ENCODE measurements around the gene FAM240B. TPM values are rescaled to one million over a fixed set of nuclear protein-coding genes. Genes with fewer than 3 reads are reported as not detected.

FAM240B gene
- total and polyA plus RNA-seq, 10 of the 15 experiments (the other 5 are each of a cell fraction or from before 2014, with no cell fraction given), result not detected

DNA sequence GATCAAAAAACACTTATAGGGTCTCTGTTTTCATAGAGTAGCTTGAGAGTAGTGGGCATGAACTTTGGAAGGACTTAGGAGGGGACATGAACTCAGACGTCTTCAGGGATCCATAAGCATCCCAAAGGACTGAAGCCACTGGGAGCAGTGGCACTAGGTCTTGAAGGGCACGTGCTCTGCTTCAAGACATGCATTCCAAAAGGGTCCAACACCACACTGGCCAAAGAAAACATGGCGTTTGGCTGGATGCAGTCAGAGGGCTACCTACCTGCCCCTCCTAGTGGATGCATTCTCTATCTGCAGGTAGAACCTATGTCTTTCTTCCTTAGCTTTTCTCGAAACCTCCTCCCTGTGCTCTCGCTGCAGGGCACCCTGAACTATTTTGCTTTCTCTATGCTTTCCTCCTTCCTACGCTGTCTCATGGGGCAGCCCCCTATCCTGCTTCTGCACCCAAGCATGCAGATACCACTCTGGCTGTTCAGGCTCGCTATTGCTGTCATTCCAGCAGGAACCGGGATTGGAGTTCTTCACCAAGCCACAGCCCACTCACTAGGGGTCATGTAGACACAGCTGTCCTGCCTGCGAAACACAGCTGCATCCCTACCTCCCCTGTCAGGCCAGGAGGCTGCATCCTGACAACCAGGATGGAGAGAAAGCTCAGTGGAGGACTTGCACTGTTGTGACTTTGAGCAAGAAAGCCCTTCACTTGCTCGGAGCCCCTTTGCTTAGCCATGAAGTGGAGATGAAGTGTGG lies 11.9 kb downstream of the FAM240B start:
- Histone ChIP-seq H3K9ac (ENCODE audit: control insufficient read depth, insufficient read depth, low read length) (no peak overlapping the region), H4K20me1 (ENCODE audit: control insufficient read depth, insufficient read depth) (no peaks in the 10 kb centered on the region), H3K79me2 (ENCODE audit: control insufficient read depth, insufficient read depth, low read length) (no peaks in the 10 kb centered on the region), H2AFZ (ENCODE audit: control insufficient read depth, low read depth, low read length) (no peak overlapping the region), H3K4me3 (no peak overlapping the region), H3K4me2 (ENCODE audit: control insufficient read depth, insufficient read depth) (no peak overlapping the region), H3K9me3 (replicated peaks; ENCODE audit: control insufficient read depth, insufficient read depth, low read length) (no peaks in the 10 kb centered on the region), H3K27ac (ENCODE audit: control insufficient read depth, insufficient read depth) (no peak overlapping the region), H3K36me3 (ENCODE audit: control insufficient read depth in 2 of 2, insufficient read depth in 2 of 2, low read length in 1 of 2) (no peaks in the 10 kb centered on the region), H3K4me1 (ENCODE audit: control insufficient read depth, insufficient read depth, low read length) (no peaks in the 10 kb centered on the region), H3K27me3 (replicated peaks in 1 of 2; ENCODE audit: control insufficient read depth in 2 of 2, insufficient read depth in 2 of 2, low read length in 1 of 2) (no peaks in the 10 kb centered on the region)
- intact Hi-C loops (cut with micrococcal nuclease; ENCODE audit: unreplicated experiment) (loop anchor here (5.0 kb wide), 1 partner anchor 66 kb away; no protein-coding TSS in a partner anchor), in situ Hi-C loops (cut with MboI) (loop anchor here (10.0 kb wide), 2 partner anchors 63 to 333 kb away; no protein-coding TSS in a partner anchor)
- 19% methylated on average over 10 of the region's 10 CpGs for WGBS (ENCODE audit: insufficient coverage, insufficient replicate concordance, low lambda C conversion rate, missing lambda C conversion rate)
- no TSS peak for BruUV-seq (replicated peaks)
- DNase-seq (ENCODE audit: low read depth, low spot score), result no peak
- FAIRE-seq, result peak; percentile 13
- ChIA-PET RAD21 (ENCODE audit: unreplicated experiment) (interaction anchor here (0.6 to 2.7 kb wide), 7 partner anchors 17 to 66 kb away, joined by 3 to 16 read pairs (median 4); no protein-coding TSS in a partner anchor), SMC1A (ENCODE audit: uncharacterized antibody, unreplicated experiment) (interaction anchor here (1.0 to 4.9 kb wide), 7 partner anchors 8 to 90 kb away, joined by 3 to 27 read pairs (median 4); no protein-coding TSS in a partner anchor), POLR2A (interaction anchor here (1.7 kb wide), 1 partner anchor 36 kb away, joined by 4 read pairs; no protein-coding TSS in a partner anchor), CTCF (interaction anchor here (1.0 to 6.5 kb wide), 9 partner anchors 8 to 65 kb away, joined by 3 to 77 read pairs (median 6); no protein-coding TSS in a partner anchor)
- ATAC-seq, result peak; percentile 75
- peak; percentile 83 for TF ChIP-seq YY1 (IDR thresholded peaks at IDR 0.05; ENCODE audit: low read depth, low read length)
- no peak for TF ChIP-seq PAX5 (IDR thresholded peaks at IDR 0.05; ENCODE audit: borderline replicate concordance, low read depth, low read length)
- TF ChIP-seq BHLHE40 (IDR thresholded peaks at IDR 0.05; ENCODE audit: borderline replicate concordance in 1 of 2, low read depth in 2 of 2, low read length in 1 of 2), result peak in 1 of 2 experiments; percentile 32; a peak in 1 of 4 replicates
- TF ChIP-seq, protein P1, sequence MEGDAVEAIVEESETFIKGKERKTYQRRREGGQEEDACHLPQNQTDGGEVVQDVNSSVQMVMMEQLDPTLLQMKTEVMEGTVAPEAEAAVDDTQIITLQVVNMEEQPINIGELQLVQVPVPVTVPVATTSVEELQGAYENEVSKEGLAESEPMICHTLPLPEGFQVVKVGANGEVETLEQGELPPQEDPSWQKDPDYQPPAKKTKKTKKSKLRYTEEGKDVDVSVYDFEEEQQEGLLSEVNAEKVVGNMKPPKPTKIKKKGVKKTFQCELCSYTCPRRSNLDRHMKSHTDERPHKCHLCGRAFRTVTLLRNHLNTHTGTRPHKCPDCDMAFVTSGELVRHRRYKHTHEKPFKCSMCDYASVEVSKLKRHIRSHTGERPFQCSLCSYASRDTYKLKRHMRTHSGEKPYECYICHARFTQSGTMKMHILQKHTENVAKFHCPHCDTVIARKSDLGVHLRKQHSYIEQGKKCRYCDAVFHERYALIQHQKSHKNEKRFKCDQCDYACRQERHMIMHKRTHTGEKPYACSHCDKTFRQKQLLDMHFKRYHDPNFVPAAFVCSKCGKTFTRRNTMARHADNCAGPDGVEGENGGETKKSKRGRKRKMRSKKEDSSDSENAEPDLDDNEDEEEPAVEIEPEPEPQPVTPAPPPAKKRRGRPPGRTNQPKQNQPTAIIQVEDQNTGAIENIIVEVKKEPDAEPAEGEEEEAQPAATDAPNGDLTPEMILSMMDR (IDR thresholded peaks at IDR 0.05 in 2 of 3, conservative IDR thresholded peaks at IDR 0.05 in 1 of 3; ENCODE audit: control insufficient read depth in 2 of 3, extremely low read depth in 1 of 3, insufficient read depth in 1 of 3, low read depth in 3 of 3, low read length in 3 of 3), result peak; percentile 33 to 53 (median 37); a peak in 5 of 6 replicates
- TF ChIP-seq RAD21 (IDR thresholded peaks at IDR 0.05; ENCODE audit: insufficient read depth, low read depth, low read length), result peak; percentile 40
- no peak for TF ChIP-seq TCF12 (IDR thresholded peaks at IDR 0.05; ENCODE audit: low read depth, low read length)
- TF ChIP-seq SIX5 (IDR thresholded peaks at IDR 0.05; ENCODE audit: low read depth, low read length, severe bottlenecking), result no peak
